Stimulated activated CD8-positive, alpha-beta memory T cell treated with anti-CD3 and anti-CD28 coated beads, Interleukin-15, amount 100 ng/mL, for 4 hours (primary cell): ENCODE results near the gene SMPDL3B.
"Not testable (repeated sequence)": the region's sequence is repeated elsewhere in the genome, so short reads cannot be mapped to it uniquely, and the experiment has no call there.

Source experiments
- DNase-seq, 2 donors: peaks; one replicate each; pipeline ENCODE4 v3.0.0-alpha.2; 2020; ENCODE audit warnings: low read depth in 2 of 2

SMPDL3B gene

GRCh38 chr1:27970401-27970800 lies 35.6 kb downstream of the SMPDL3B start:
- DNase-seq, result no peak

- no peak for DNase-seq
These were observed 36.9 kb downstream of the SMPDL3B start for GRCh38 chr1:27971674-27972073.

- no peak for DNase-seq
These were observed 37.3 kb downstream of the SMPDL3B start for GRCh38 chr1:27972141-27972540.

GRCh38 chr1:27973771-27974416 lies 39.1 kb downstream of the SMPDL3B start:
- DNase-seq, result no peak

- DNase-seq, result no peak
These were observed 39.6 kb downstream of the SMPDL3B start for GRCh38 chr1:27974417-27974781.

GRCh38 chr1:27979151-27979858 lies 44.5 kb downstream of the SMPDL3B start:
- no peak for DNase-seq

- no peak for DNase-seq
These were observed 45.0 kb downstream of the SMPDL3B start for GRCh38 chr1:27979859-27980201.

- DNase-seq, result no peak
These were observed 45.5 kb downstream of the SMPDL3B start for GRCh38 chr1:27980216-27980845.

- no peak for DNase-seq
These were observed 46.3 kb downstream of the SMPDL3B start for GRCh38 chr1:27981145-27981544.

GRCh38 chr1:27990920-27991537 lies 56.2 kb downstream of the SMPDL3B start:
- no peak for DNase-seq

- peak in 1 of 2 donors; percentile 18 for DNase-seq
These were observed 57.5 kb downstream of the SMPDL3B start for GRCh38 chr1:27992276-27992675.

GRCh38 chr1:27993241-27993640 lies 58.4 kb downstream of the SMPDL3B start:
- no peak for DNase-seq

GRCh38 chr1:27994060-27994459 lies 59.3 kb downstream of the SMPDL3B start:
- DNase-seq, result no peak

GRCh38 chr1:27994526-27994925 lies 59.7 kb downstream of the SMPDL3B start:
- DNase-seq, result not testable (repeated sequence)

GRCh38 chr1:27999055-27999454 lies 64.3 kb downstream of the SMPDL3B start:
- no peak for DNase-seq

- no peak for DNase-seq
These were observed 67.8 kb downstream of the SMPDL3B start for GRCh38 chr1:28002600-28002999.

GRCh38 chr1:28003117-28003516 lies 68.3 kb downstream of the SMPDL3B start:
- not testable (repeated sequence) for DNase-seq
